ENCODE data around the gene NLRP11. TPM values are rescaled to one million over a fixed set of nuclear protein-coding genes. Genes with fewer than 3 reads are reported as not detected.

Gene NLRP11
- total RNA-seq, 1 donor from 2014 or later, result not detected

DNA sequence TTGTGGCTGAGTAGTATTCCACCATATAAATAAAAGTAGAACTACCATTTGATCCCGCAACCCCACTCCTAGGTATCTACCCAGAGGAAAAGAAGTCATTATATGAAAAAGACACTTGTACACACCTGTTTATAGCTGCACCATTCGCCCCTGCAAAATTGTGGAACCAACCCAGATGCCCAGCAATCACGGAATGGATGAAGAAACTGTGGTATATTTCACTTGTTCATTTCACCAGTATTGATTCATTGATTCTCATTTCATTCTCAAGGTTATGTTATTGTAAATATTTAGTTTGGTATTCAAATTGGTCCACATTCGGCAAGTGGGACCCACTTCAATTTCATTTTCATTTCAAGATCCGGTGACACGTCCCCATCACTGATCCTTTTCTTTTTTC lies 81.1 kb downstream of the NLRP11 start:
- H3K27me3 Mint-ChIP-seq (ENCODE audit: low read depth), result no peaks in the 10 kb centered on the region
- no peak overlapping the region for H3K4me3 Mint-ChIP-seq (ENCODE audit: unreplicated experiment)
- H3K36me3 Mint-ChIP-seq (ENCODE audit: low read depth), result no peaks in the 10 kb centered on the region
- H3K9me3 Mint-ChIP-seq (ENCODE audit: low read depth), result peaks cover 24% of the 10 kb centered on the region
- H3K4me1 Mint-ChIP-seq (ENCODE audit: low read depth), result no peaks in the 10 kb centered on the region
- DNase-seq (ENCODE audit: low spot score), result no peak
- TF ChIP-seq, protein P1, sequence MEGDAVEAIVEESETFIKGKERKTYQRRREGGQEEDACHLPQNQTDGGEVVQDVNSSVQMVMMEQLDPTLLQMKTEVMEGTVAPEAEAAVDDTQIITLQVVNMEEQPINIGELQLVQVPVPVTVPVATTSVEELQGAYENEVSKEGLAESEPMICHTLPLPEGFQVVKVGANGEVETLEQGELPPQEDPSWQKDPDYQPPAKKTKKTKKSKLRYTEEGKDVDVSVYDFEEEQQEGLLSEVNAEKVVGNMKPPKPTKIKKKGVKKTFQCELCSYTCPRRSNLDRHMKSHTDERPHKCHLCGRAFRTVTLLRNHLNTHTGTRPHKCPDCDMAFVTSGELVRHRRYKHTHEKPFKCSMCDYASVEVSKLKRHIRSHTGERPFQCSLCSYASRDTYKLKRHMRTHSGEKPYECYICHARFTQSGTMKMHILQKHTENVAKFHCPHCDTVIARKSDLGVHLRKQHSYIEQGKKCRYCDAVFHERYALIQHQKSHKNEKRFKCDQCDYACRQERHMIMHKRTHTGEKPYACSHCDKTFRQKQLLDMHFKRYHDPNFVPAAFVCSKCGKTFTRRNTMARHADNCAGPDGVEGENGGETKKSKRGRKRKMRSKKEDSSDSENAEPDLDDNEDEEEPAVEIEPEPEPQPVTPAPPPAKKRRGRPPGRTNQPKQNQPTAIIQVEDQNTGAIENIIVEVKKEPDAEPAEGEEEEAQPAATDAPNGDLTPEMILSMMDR (IDR thresholded peaks at IDR 0.05), result no peak
- no peak overlapping the region for H3K27ac Mint-ChIP-seq (ENCODE audit: unreplicated experiment)

DNA sequence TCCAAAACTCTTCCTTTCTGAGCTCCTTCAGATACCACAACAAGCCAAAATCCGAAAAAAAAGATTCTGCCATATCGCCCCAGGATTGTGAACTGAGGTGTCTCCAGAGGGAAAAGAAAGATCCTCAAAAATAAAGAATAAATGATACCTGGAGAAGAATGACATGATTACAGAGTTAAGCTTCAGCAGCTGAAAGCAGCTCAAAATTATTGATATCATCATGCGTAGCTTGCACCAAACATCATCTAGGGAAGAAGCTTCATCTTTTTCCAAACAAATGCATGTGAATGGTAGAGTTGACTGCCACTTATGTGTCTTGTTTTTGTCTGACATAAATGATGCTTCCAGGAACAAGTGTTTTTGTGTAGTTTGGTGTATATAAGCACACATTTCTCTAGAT lies 93.5 kb downstream of the NLRP11 start, which contains the start of gene NLRP9:
Gene NLRP9, minus strand, starts transcription at position 101 of the 400 bp plus-strand sequence. Its CDS starts 28 bp downstream, at position 73.
- Mint-ChIP-seq H3K4me3 (ENCODE audit: unreplicated experiment) (no peak within 1 kb of the TSS), H3K27ac (ENCODE audit: unreplicated experiment) (no peak within 1 kb of the TSS), H3K4me1 (ENCODE audit: low read depth) (no peaks in the 10 kb centered on the region), H3K9me3 (ENCODE audit: low read depth) (peaks cover 8% of the 10 kb centered on the region), H3K27me3 (ENCODE audit: low read depth) (no peaks in the 10 kb centered on the region), H3K36me3 (ENCODE audit: low read depth) (no peaks in the 10 kb centered on the region)
- no peak for DNase-seq (ENCODE audit: low spot score)
- TF ChIP-seq, protein P1 (IDR thresholded peaks at IDR 0.05), result no peak

Other genes with a start within 250 kb of the NLRP11 start
- 11.3 to 14.7 TPM (median 14.4 TPM) in 3 replicates for gene FIZ1, start 232.5 kb downstream of the NLRP11 start, total RNA-seq
- gene ZNF524, start 231.7 kb downstream of the NLRP11 start, total RNA-seq, result 10.1 to 11.0 TPM (median 10.8 TPM) in 3 replicates
- gene ZNF865, start 226.4 kb downstream of the NLRP11 start, total RNA-seq, result 16.1 to 18.1 TPM (median 16.4 TPM) in 3 replicates
- gene ZNF784, start 207.4 kb downstream of the NLRP11 start, total RNA-seq, result 6.1 to 7.9 TPM (median 6.4 TPM) in 3 replicates
- gene ZNF580, start 191.0 kb downstream of the NLRP11 start, total RNA-seq, result 42.3 to 59.8 TPM (median 45.0 TPM) in 3 replicates
- gene ZNF581, start 188.3 kb downstream of the NLRP11 start, total RNA-seq, result 20.8 to 24.7 TPM (median 24.2 TPM) in 3 replicates
- 20.9 to 26.5 TPM (median 23.5 TPM) in 3 replicates for gene CCDC106, start 183.8 kb downstream of the NLRP11 start, total RNA-seq
- gene U2AF2, start 177.0 kb downstream of the NLRP11 start, total RNA-seq, result 119 to 137 TPM (median 129 TPM) in 3 replicates
- 105 to 127 TPM (median 124 TPM) in 3 replicates for gene EPN1, start 156.8 kb downstream of the NLRP11 start, total RNA-seq
- not detected in 3 replicates for gene NLRP9, start 93.6 kb downstream of the NLRP11 start, total RNA-seq
- gene RFPL4A, start 72.9 kb downstream of the NLRP11 start, total RNA-seq, result not detected in 3 replicates
- not detected in 3 replicates for gene RFPL4AL1, start 62.9 kb downstream of the NLRP11 start, total RNA-seq
- gene NLRP4, start 4.5 kb upstream of the NLRP11 start, total RNA-seq, result not detected in 3 replicates
- not detected in 3 replicates for gene NLRP13, start 100.3 kb upstream of the NLRP11 start, total RNA-seq
- not detected in 3 replicates for gene NLRP8, start 115.8 kb upstream of the NLRP11 start, total RNA-seq
- gene NLRP5, start 154.8 kb upstream of the NLRP11 start, total RNA-seq, result not detected in 3 replicates

Data from chondrocyte (in vitro differentiated cells).